ENCODE data around the gene ATP2A3.

ATP2A3 gene

DNA sequence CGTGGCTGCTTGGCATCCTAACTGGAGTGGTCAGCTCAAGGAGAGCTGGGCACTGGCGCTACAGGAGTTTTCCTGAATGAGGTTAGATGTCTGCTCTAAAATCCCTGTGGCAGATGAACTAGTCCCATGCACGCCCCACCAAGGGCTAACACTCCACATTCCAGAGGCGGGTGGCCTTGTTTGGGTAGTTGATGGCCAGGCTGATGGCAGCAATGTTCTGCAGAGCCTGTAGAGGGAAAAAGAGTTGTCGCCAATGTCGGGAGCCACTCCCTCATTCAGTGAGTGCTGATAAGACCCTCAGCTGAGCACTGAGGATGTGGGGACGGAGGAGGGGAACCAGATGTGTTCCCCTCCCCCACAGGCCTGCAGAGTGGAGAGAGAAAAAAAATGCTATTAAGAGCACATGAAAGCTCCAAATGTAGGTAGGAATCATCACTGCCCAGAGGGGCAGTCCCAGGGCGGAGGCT is 42.5 kb upstream of the ATP2A3 start:
- DNase-seq (ENCODE audit: low read depth) = no peak
- TF ChIP-seq, protein P1, sequence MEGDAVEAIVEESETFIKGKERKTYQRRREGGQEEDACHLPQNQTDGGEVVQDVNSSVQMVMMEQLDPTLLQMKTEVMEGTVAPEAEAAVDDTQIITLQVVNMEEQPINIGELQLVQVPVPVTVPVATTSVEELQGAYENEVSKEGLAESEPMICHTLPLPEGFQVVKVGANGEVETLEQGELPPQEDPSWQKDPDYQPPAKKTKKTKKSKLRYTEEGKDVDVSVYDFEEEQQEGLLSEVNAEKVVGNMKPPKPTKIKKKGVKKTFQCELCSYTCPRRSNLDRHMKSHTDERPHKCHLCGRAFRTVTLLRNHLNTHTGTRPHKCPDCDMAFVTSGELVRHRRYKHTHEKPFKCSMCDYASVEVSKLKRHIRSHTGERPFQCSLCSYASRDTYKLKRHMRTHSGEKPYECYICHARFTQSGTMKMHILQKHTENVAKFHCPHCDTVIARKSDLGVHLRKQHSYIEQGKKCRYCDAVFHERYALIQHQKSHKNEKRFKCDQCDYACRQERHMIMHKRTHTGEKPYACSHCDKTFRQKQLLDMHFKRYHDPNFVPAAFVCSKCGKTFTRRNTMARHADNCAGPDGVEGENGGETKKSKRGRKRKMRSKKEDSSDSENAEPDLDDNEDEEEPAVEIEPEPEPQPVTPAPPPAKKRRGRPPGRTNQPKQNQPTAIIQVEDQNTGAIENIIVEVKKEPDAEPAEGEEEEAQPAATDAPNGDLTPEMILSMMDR (conservative IDR thresholded peaks at IDR 0.05; ENCODE audit: low read length) = no peak
- no peak overlapping the region for H3K4me3 ChIP-seq (ENCODE audit: low read length)

DNA sequence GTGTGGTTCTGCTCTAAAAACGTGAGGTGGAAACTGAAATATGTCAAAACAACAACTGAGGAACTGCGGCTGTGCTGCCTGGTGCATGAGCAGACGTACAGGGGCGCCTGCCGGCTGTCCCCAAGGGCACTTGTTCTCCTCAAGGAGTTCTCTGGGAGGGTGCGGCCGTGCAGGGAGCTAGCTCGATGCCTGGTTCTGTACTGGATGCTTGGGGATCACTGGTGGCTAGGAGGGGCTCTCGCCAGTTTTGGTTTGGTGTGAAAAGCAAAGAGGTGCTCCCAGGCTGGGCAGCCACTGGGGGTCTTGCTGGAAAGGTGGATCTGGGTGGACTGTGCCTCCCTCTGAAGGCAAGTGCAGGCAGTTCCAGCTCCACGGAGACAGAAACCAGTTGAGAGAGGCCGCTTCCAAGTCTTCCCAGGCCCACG is 41.9 kb upstream of the ATP2A3 start:
- TF ChIP-seq, protein P1 (conservative IDR thresholded peaks at IDR 0.05; ENCODE audit: low read length) = no peak
- no peak for DNase-seq (ENCODE audit: low read depth)
- no peak overlapping the region for H3K4me3 ChIP-seq (ENCODE audit: low read length)

DNA sequence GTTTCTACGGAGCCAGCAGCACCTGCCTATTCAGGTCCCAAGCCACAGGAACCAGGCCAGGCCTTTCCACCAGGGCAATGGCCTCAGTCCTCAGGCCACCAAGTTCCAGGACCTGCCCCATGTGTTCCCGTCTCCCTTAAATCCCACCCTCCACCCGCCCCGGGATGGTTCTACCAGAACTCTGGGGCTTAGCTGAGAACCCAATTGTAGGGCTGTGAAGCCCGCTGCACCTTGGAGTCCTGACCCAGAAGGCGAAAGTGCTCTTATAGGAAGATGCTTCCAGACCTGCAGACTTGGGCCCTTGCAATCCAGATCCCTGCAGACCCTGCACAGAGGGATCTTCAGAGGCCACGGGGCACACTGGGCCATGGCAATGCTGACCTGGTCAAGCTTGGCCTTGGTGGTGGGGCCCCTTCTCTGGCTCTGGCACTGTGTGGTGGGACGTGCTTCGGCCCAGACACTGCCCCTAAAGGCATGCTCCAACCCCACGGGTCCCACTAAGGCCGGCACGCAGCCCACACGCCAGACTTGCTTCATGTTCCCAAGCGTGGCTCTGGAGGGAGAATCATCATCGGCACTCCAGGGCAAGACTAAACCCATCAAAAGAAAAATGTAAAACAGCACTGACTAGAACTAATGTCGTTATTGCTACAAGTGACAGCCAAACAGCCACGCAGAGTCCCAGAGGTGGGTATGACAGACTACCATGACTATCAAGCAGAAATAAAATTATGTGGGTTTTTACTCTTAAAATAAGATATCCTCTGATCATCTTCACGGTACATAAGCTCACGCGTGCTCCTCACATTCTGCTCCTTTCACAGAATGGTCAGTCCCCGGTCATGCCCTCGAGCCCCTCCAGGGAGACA is 41.3 kb upstream of the ATP2A3 start:
- no peak overlapping the region for H3K4me3 ChIP-seq (ENCODE audit: low read length)
- TF ChIP-seq, protein P1 (conservative IDR thresholded peaks at IDR 0.05; ENCODE audit: low read length) = no peak
- DNase-seq (ENCODE audit: low read depth) = no peak

DNA sequence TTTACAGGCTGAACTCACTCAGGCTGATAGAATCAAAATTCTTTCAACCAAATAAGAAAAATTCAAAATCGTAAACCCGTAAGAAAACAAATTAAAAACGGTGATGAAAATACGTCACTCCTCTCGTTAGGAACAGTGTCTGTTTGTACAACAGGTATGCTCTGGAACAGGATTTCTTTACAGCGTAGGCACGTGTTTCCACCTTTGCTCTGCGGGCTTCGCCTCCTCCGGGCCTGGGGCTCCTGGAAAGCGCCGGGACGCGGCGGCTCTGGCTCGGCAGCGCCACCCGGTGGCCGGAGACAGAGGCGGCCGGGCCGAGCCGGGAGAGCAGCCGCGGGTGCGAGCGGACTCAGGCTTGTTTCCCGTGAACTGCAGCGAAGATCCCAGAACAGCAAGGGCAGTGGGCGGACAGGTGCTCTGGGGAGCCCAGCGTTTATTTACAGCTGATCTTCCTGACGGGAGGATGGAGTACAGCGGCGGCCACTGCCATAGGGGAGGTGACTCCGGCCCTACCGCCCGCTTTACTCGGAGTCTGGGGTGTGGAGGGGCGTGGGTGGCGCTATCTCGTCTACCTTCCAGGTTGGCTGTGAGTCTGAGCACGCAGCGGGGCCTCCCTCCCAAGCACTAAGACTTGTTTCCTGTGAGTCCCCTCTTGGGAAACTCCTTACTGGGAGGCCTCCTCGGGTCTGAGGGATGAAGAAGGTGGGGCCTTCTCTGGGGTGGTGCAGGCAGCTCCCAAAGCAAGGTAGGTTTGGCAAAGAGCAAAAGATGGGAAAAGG is 40.5 kb upstream of the ATP2A3 start:
- TF ChIP-seq, protein P1 (conservative IDR thresholded peaks at IDR 0.05; ENCODE audit: low read length) = peak; percentile 42
- no peak for DNase-seq (ENCODE audit: low read depth)
- no peak overlapping the region for H3K4me3 ChIP-seq (ENCODE audit: low read length)

DNA sequence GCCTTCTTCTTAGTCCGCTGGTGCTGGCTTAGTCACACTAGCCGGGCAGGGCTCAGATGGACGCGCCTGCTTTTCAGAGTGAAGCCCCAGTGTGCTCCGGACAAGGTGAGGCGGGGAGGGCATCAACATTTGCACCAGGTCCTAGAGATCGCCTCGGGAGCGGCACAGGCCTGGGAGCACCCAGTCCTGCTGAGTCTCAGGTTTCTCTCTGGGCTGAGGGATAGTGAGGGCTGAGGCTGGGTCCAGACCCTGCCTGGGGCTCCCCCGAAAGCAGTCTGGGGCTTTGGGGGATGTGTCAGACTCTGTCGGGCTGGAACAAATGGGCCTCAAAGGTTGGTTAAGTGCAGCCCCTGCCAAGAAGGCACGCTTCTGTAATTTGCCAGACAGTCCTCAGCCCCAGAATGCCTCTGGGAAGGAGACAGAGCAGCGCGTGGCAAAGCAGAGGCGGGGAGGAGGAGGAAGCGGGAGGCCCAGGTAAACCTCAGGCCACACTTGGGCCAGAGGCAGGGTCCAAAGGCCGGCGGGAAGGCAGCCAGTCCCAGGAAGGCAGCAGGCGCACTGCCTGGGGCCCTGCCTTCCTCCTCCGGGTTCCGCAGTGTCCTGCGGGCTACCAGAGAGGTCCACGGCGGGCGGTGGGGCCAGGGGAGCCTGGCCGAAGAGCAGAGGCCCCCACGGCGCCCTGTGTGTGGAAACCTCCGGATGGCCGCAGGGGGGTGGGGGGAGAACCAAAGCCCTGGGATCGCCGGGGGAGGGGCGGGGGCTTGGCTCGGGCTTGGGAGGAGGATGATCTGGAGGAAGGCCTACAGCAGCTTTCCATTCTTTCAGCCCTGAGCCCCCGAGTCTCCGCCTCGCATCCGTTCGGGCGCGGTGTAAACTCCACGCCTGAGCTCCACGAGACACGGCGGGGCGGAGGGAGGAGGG is 39.5 kb upstream of the ATP2A3 start:
- TF ChIP-seq, protein P1 (conservative IDR thresholded peaks at IDR 0.05; ENCODE audit: low read length) = no peak
- no peak for DNase-seq (ENCODE audit: low read depth)
- H3K4me3 ChIP-seq (ENCODE audit: low read length) = no peak overlapping the region

DNA sequence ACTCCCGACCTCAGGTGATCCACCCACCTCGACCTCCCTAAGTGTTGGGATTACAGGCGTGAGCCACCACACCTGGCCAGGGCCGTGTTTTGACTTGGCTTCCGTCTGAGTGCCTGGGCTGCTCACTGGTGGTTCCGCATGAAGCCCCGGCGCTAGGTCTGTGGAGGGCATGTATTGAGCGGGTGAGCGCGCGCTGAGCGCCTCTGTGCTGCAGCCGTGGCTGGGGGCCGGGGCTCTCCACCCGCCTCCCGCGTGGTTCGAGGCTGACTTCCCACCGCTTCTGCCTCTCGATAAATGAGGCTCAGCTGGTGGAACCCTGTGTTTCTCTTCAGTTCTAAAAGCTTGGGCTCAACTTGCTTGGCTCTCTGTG is 38.9 kb upstream of the ATP2A3 start:
- DNase-seq (ENCODE audit: low read depth) = no peak
- TF ChIP-seq, protein P1 (conservative IDR thresholded peaks at IDR 0.05; ENCODE audit: low read length) = no peak
- H3K4me3 ChIP-seq (ENCODE audit: low read length) = no peak overlapping the region
